T-helper 2 cell (primary cell): ENCODE results near the gene LRR1.

ENCODE experiments used
- DNase-seq, 5 experiments: peaks; one replicate each; pipeline versions ENCODE4 v3.0.0 to v3.0.0-alpha.2; 2012 to 2022

The LRR1 gene

DNA sequence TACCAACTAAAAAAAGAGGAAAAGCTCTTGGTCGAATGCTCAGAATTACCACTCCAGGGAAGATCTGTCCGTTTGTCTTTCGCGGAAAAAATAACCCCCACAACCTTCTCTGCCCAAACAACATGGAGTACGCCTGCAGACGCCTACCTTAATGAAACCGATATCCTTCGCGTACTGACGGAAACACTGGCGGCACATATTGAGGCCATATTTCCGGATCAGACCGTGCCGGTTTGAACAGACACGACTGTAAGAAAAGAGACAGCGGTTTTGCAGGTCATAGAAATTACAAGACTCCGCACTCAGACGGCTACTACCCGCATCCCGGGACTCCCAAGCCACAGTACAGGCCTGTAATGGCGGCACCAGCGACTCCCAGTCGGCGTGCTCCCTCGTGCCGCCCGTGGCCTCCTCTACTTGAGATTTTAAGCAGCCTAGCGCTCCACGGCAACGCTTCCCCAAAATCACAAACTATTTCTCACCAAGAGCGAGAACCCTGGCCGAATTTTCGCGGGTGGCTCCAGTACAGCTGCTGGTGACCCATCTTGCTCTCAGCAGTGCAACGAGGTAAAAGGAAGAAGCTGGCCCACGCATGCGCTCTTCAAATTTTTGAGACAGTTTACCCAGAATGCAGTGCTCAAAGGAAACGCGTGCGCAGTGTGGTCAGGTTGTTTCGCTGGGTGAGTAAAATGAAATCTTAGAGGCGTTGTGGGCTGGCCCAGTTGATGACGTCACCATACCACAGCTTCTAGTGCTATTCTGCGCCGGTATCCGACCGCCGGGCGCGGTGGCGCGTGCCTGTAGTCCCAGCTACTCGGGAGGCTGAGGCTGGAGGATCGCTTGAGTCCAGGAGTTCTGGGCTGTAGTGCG, 12.7 kb upstream of the LRR1 start, which contains the start of gene RPS29:
Gene RPS29, minus strand, starts transcription at position 578 of the 870 bp plus-strand sequence. Its CDS starts 34 bp downstream, at position 544.
- peak; percentile 90 to 99 (median 97) for DNase-seq

DNA sequence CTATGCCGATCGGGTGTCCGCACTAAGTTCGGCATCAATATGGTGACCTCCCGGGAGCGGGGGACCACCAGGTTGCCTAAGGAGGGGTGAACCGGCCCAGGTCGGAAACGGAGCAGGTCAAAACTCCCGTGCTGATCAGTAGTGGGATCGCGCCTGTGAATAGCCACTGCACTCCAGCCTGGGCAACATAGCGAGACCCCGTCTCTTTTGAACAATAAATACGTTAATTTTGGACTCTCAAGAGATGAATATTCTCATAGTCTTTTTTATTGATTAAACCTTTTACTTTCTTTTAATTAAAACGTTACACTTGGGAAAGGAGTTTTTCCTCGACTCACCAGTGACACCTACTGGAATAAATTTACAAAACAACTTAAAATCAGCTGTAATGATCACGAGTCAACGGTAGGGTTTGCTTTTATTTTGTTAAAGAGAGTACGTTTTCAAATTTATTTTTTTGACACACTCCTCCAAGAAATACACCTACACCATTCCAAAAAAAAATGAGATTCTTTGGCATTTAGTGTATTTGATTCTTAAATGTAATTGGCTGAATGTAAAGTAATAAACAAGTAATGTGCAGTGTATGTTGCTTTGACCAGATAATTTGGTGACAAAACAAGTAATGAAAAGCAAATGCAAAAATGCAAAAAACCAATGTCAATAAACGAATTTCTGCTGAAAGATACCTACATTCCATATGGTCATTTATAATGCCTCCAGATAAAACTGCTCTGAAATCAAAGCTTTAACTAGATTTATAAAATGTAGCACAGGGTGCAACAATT, 11.9 kb upstream of the LRR1 start:
- DNase-seq: peak in 4 of 5 experiments; percentile 22 to 75 (median 56)

DNA sequence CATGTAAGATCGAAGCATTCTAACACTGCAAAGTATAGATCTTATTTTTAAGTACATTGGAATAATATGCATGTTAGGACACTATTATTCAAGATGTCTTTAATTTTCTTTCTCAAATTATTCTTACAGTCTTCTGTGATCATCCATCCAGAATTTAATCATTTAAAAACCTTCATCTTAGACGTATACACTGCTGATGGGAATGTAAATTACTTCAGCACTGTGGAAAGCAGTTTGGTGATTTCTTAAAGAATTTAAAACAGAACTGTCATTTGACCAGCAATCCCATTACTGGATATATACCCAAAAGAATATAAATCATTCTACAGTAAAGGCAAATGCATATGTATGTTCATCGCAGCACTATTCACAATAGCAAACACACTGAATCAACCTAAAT, 9.4 kb upstream of the LRR1 start:
- DNase-seq: no peak

- no peak for DNase-seq
These were observed 5.7 kb upstream of the LRR1 start for GRCh38 chr14:49593016-49593415.

DNA sequence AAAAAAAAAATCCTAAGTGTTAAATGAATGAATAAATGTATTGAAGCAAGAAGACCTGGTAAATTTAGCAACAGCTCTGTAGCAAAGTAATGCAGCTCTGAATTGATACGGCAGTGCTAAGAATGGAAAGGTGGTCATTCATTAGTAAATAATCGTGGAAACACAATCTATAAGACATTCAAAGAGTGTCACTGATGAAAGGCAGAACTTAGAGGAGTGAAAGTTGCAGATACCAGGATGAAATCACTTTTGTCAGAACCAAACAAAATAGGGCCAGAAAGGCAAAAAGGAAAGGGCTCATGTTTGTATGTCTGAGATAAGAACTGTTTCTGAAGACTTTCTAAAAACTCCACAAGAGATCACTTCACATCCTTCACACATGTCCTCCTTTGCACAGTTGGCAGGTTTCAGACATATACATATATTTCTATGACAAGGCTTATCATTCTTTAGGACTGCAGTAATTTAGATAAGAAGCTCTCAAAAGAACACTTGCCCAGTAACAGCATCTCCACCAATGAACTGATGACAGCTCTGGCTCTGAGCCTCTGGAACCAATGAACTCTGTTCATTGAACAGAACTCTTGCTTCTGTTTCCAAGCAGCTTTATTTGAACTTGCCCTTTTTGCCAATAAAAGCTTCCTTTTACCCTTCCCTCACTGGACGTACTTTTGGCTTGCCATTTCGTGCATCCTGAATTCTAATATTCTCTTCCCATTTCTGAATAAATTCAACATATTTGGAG, 4.2 kb upstream of the LRR1 start:
- peak in 1 of 5 experiments; percentile 62 for DNase-seq

GRCh38 chr14:49598189-49598484, 603 bp upstream of the LRR1 start:
- no peak for DNase-seq

- no peak for DNase-seq
These were observed 8.8 kb downstream of the LRR1 start for GRCh38 chr14:49607583-49607982.

- no peak for DNase-seq
These were observed 13.5 kb downstream of the LRR1 start for GRCh38 chr14:49612251-49612650.

DNA sequence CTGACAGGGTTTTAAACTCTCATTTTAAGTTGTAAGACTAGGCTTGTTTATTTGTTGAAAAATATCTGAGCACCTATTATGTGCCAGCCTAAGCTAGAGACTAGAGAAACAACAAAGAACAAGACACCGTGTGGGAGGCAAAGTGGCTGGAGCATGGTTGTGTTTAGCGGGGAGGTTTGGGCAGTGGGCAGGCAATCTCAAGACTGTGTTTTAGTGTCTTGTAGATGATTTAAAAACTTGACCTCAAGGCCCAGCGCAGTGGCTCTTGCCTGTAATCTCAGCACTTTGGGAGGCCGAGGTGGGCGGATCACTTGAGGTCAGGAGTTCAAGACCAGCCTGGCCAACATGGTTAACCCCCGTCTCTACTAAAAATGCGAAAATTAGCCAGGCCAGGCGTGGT, 13.9 kb downstream of the LRR1 start:
- no peak for DNase-seq

DNA sequence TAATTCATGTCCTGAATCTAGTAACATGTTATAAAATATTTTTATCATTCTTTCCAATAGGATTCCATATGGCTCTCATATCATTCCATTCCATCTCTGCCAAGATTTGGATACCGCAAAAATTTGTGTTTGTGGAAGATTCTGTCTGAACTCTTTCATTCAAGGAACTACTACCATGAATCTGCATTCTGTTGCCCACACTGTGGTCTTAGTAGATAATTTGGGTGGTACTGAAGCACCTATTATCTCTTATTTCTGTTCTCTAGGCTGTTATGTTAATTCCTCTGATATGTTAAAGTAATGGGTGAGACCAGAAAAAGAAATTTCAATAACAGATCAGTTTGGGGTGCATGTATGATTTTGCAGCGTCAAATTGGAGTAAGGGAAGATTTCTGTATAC, 15.5 kb downstream of the LRR1 start:
- DNase-seq: no peak

DNA sequence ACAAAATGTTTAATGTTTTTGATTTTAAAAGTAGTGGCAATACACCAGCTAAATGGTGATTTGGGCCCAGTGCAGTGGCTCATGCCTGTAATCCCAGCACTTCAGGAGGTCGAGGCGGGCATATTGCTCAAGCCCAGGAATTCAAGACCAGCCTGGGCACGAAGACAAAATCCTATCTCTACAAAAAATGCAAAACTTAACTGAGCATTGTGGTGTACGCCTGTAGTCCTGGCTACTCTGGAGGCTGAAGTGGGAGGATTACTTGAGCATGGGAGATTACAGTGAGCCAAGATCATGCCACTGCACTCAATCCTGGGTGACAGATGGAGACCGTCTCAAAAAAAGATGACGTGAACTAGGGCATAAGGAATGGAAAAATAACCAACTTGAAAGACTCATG, 17.0 kb downstream of the LRR1 start:
- DNase-seq: no peak

GRCh38 chr14:49617852-49618519, 19.2 kb downstream of the LRR1 start:
- DNase-seq: no peak

- DNase-seq: peak in 1 of 5 experiments; percentile 23
These were observed 20.5 kb downstream of the LRR1 start for GRCh38 chr14:49619273-49619672.

DNA sequence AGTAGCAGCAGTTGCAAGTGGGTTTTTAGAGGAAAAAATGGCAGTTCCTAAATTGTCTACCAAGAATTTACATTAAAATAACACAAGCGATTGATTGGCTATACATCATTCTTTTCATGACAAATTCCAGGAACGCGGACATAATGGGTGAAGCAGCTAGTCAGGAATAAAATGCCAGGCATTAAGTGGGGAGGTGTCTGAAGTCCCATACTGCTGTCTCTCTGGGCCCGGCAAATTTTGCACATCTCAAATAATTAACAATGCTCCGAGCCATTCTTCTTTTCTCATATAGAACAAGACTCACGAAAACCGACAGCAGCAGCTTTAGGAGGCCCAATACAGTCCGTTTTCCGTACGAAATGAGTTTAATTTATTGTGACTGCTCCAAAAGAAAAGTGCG, 21.0 kb downstream of the LRR1 start:
- DNase-seq: no peak

DNA sequence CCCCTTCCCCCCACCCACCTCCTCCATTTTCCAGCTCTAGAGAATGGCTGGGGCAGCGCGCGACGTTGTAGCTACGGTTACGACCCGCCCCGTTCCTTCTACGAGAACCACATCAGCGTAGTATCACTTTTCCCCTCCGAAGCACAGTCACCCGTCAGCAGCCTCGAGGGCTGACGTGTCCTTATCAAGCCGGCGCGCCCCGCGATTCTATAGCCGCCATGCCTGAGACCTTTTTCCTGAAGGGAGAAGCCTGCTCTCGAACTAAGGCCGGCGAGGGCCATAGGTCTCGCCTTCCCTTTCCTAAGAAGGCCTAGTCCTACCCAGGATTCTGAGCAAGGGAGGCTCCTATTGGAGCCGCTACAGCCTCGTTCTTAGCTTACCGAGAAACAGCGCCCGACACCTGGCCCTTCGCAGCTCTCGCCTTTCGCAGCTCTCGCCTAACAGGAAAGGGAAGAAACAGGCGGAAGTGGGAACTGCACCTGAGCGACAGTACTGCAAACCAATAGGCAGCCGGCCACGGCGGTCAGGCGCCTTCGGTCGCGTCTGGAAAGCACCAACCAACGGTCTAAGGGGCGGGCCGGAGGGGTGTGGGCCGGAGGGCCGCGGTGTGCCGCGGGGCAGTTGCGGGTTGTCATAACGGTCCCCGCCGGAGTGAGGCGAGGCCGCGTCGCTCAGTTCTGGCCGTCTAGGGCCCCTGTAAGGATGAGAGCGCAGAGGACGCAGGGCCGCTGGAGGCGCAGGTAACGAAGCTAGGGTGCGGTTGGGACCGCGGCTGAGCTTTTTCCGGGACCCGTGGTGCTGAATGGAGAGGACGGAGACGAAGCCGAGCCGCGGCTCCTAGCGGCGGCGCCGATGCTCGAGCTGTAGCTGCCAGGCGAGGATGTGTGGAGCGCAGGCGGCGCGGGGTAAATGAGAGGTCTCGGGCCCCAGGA, 21.7 kb downstream of the LRR1 start, which contains the start of the genes MGAT2 and RPL36AL:
Gene MGAT2, plus strand, starts transcription at position 618 of the 932 bp plus-strand sequence. CDS start 470 bp downstream, outside the sequence.
Gene RPL36AL, minus strand, starts transcription at position 445 of the 932 bp plus-strand sequence. CDS start 1,522 bp downstream, outside the sequence.
- DNase-seq: peak; percentile 82 to 98 (median 92)

GRCh38 chr14:49621114-49621881, 22.6 kb downstream of the LRR1 start:
- peak in 3 of 5 experiments; percentile 25 to 82 (median 36) for DNase-seq

- DNase-seq: no peak
These were observed 23.4 kb downstream of the LRR1 start for GRCh38 chr14:49622022-49622607.

DNA sequence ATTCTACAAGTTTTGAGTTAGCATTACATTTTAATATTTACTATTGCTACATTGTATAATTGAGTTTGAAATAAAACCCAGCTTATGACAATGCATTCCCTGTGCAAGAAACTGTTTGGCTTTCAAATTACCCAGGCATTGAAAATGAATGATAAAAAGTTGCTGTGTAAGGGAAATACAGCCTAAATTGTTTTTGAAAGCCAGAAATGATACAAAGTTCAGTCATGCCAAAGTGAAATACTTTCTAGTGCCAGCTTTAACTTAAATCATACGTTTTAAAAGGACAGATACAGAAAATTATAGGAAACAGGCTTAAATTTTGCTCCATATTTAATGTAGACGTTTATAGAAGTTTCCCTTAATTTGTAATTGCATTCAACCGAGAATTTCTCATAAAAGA, 24.6 kb downstream of the LRR1 start:
- DNase-seq: no peak

DNA sequence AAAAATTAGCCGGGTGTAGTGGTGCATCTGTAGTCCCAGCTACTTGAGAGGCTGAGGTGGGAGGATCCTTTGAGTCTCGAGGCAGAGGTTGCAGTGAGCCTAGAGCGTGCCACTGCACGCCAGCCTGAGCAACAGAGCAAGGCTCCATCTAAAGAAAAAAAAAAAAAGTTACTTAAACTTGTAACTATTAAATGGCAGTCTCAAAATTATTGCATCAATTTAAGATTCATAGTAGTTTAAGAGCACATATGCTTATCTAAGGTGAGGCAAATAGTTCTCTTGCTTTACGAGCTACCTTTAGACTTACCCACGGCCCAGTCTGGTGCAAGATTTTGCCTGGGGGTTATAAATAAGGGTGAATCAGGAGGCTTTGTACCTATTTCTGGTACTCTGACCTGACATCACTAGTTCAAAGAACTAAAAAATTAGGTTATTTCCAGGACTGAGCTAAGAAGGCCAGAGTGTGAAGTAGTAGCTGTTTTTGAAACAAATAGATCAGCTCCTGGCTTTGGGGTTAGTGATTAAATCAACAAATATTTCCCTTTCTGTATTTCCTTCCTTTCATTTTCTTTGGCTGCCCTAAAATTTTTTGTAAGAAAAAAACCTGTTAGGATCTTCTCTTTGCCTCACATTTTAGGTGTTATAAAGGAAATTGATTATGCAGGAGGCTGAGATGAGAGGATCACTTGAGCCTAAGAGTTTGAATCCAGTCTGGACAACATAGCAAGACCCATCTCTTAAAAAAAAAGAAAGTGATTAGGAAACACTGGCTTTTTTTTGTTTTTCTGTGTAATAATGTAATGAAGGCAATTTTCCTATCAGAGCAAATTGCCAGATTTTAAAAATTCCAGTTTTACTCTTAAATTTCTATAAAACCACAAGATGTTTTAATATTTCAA, 25.4 kb downstream of the LRR1 start:
- DNase-seq: peak in 2 of 5 experiments; percentile 43 to 75
